Activated CD4-positive, alpha-beta T cell treated with anti-CD3 and anti-CD28 coated beads for 36 hours (primary cell): ENCODE measurements around the gene CD19. TPM values are rescaled to one million over a fixed set of nuclear protein-coding genes. Genes with fewer than 3 reads are reported as not detected.

Source experiments
- ATAC-seq: fragments of 200-7000 bp; cut with Tn5 transposase; one replicate; pipeline ENCODE4 v1.10.0; 2021; ENCODE audit warnings: mild to moderate bottlenecking, moderate library complexity
- CTCF ChIA-PET: fragments of 350-600 bp; sonication (Branson Sonifier 250); formaldehyde crosslinking; loops from one replicate; lab custom pipeline; 2021; ENCODE audit warnings: antibody characterized with exemption; lab: Charles Lee
- POLR2A ChIA-PET: fragments of 350-600 bp; sonication (Branson Sonifier 250); formaldehyde crosslinking; loops from one replicate; lab custom pipeline; 2021; ENCODE audit warnings: antibody characterized with exemption, inconsistent platforms; lab: Charles Lee
- DNase-seq: peaks from one replicate; pipeline ENCODE4 v3.0.0-alpha.2; 2020
- H3K27ac Mint-ChIP-seq: one replicate; pipeline ENCODE4 v1.8.0; 2021; ENCODE audit warnings: mixed read lengths
- H3K27me3 Mint-ChIP-seq: one replicate; pipeline ENCODE4 v1.8.0; 2021; ENCODE audit warnings: mixed read lengths
- H3K36me3 Mint-ChIP-seq: one replicate; pipeline ENCODE4 v1.8.0; 2021; ENCODE audit warnings: low read depth, mixed read lengths
- H3K4me1 Mint-ChIP-seq: one replicate; pipeline ENCODE4 v1.8.0; 2021; ENCODE audit warnings: mixed read lengths
- H3K4me3 Mint-ChIP-seq: one replicate; pipeline ENCODE4 v1.8.0; 2021; ENCODE audit warnings: mild to moderate bottlenecking, moderate library complexity, mixed read lengths
- H3K9me3 Mint-ChIP-seq: one replicate; pipeline ENCODE4 v1.8.0; 2021; ENCODE audit warnings: low read depth, mixed read lengths
- intact Hi-C, 2 experiments: fragments of 100-400 bp; cut with DNase I in 1 of 2; cut with micrococcal nuclease in 1 of 2; formaldehyde crosslinking; loops; one replicate each; pipeline versions ENCODE4 v1.14.2 to v1.15.1; 2022 to 2024; cut with DNase I, micrococcal nuclease
- total RNA-seq, 2 experiments: library from RNA; stranded (reverse); gene quantifications; one replicate each; pipeline ENCODE4 v1.2.3, GENCODE V29; 2021

CD19 gene
- total RNA-seq, 2 experiments from 2014 or later, result 0.74 to 0.80 TPM

DNA sequence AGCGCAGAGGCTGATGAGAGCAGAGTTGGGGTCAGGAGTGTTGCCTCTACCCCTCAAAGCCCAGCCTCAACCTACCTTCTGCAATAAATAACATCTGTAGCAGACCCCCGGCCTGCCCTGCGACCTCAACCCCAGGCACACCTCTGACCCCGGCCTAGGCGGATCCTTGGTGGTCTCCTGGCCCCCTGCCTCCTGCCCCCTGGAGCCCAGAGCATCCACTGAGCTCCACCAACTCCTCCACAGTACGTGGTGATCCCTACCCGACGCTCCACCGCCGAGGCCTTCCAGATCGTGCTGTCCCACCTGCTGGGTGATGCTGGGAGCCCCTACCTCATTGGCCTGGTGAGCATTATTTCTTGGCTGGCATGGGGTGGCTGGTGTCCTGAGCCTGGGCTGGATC is 51.2 kb downstream of the CD19 start:
- CTCF ChIA-PET, result interaction anchor here (0.5 to 1.3 kb wide), 2 partner anchors 12 to 25 kb away, joined by 3 read pairs; no protein-coding TSS in a partner anchor
- DNase-seq (no peak), ATAC-seq (no peak)
- POLR2A ChIA-PET, result no interaction called here
- Mint-ChIP-seq H3K9me3 (peaks cover 11% of the 10 kb centered on the region), H3K27ac (peak overlapping the region; percentile 76), H3K4me3 (no peak overlapping the region), H3K4me1 (peaks cover 35% of the 10 kb centered on the region), H3K27me3 (no peaks in the 10 kb centered on the region), H3K36me3 (peaks cover 63% of the 10 kb centered on the region)
- intact Hi-C loops, result no loop called here

DNA sequence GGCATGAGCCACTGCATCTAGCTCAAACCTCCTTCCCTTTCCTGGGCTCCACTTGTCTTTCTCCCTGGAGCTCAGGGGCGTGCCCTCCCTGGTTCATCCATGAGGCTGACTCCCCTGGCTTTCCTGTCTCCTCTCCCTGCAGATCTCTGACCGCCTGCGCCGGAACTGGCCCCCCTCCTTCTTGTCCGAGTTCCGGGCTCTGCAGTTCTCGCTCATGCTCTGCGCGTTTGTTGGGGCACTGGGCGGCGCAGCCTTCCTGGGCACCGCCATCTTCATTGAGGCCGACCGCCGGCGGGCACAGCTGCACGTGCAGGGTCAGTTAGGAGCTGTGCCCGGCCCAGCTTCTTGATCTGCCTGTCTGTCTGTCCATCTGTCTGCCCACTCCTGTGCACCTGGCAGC is 51.9 kb downstream of the CD19 start:
- Mint-ChIP-seq H3K27me3 (no peaks in the 10 kb centered on the region), H3K4me3 (peak overlapping the region; percentile 99), H3K36me3 (peaks cover 65% of the 10 kb centered on the region), H3K4me1 (peaks cover 34% of the 10 kb centered on the region), H3K27ac (peak overlapping the region; percentile 76), H3K9me3 (peaks cover 11% of the 10 kb centered on the region)
- intact Hi-C loops, result no loop called here
- ChIA-PET CTCF (interaction anchor here (1.3 kb wide), 1 partner anchor 24 kb away, joined by 3 read pairs; no protein-coding TSS in a partner anchor), POLR2A (no interaction called here)
- DNase-seq (no peak), ATAC-seq (no peak)

- intact Hi-C loops, result no loop called here
- POLR2A ChIA-PET, result no interaction called here
- no peak for ATAC-seq
Measured at GRCh38 chr16:28984091-28984490, 52.3 kb downstream of the CD19 start.

GRCh38 chr16:28984619-28985135 is 52.9 kb downstream of the CD19 start, which contains the start of gene LAT:
Gene LAT, plus strand, starts transcription at chr16:28985052. Its CDS starts 366 bp downstream, at chr16:28985418.
- Mint-ChIP-seq H3K9me3 (peaks cover 11% of the 10 kb centered on the region), H3K36me3 (peaks cover 75% of the 10 kb centered on the region), H3K27ac (peak within 1 kb of the TSS; percentile 89), H3K27me3 (no peaks in the 10 kb centered on the region), H3K4me3 (peak within 1 kb of the TSS; percentile 99), H3K4me1 (peaks cover 43% of the 10 kb centered on the region)
- ChIA-PET CTCF (no interaction called here), POLR2A (interaction anchor here (0.7 kb wide), 1 partner anchor 36 kb away, joined by 3 read pairs; no protein-coding TSS in a partner anchor)
- intact Hi-C loops, result loop anchor here in 1 of 2 experiments (5.0 kb wide), 1 partner anchor 88 kb away; no protein-coding TSS in a partner anchor
- ATAC-seq, result peak; percentile 67
- peak; percentile 87 for DNase-seq

More at GRCh38 chr16:28984091-28984490, 52.3 kb downstream of the CD19 start:
- Mint-ChIP-seq H3K36me3 (peaks cover 69% of the 10 kb centered on the region), H3K4me1 (peaks cover 38% of the 10 kb centered on the region), H3K27ac (peak overlapping the region; percentile 83), H3K27me3 (no peaks in the 10 kb centered on the region), H3K9me3 (peaks cover 11% of the 10 kb centered on the region), H3K4me3 (peak overlapping the region; percentile 99)
- no peak for DNase-seq
- CTCF ChIA-PET, result interaction anchor here (1.3 kb wide), 1 partner anchor 24 kb away, joined by 3 read pairs; no protein-coding TSS in a partner anchor

DNA sequence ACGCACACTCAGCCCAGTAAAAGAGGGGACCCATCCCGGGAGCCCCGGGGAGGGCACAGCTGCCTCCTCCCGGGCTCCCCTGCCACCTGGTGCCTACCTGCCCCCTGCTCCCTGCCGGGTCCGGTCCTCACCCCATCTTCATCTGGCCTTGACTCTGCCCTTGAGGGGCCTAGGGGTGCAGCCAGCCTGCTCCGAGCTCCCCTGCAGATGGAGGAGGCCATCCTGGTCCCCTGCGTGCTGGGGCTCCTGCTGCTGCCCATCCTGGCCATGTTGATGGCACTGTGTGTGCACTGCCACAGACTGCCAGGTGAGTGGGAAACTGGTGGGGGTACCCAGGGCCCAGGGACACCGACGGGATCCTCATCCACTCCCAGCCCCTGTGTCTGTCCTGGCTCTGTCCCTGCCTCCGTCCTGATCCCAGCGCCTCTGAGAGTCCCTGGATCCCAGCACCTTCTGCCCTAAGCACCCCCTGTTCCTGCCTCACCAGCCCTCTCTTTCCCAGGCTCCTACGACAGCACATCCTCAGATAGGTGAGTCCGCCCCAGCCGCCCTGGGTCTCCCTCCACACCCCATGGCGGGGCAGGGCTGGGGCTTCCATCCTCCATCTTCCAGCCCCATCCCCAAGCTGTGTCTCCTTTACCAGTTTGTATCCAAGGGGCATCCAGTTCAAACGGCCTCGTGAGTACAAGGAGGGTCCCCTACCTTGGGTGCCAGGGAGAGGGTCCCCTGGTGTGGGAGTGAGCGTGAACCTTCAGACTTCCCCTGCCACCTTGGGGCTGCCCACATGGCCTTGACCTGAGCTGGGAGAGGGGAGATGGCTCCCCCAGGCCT is 53.7 kb downstream of the CD19 start:
- intact Hi-C loops, result loop anchor here in 1 of 2 experiments (5.0 kb wide), 1 partner anchor 87 kb away; no protein-coding TSS in a partner anchor
- Mint-ChIP-seq H3K27me3 (no peaks in the 10 kb centered on the region), H3K4me3 (peak overlapping the region; percentile 99), H3K9me3 (peaks cover 11% of the 10 kb centered on the region), H3K27ac (peak overlapping the region; percentile 89), H3K4me1 (peaks cover 51% of the 10 kb centered on the region), H3K36me3 (peaks cover 82% of the 10 kb centered on the region)
- DNase-seq (peak; percentile 49), ATAC-seq (peak; percentile 7)
- ChIA-PET POLR2A (interaction anchor here (0.7 to 1.6 kb wide), 3 partner anchors 8 to 36 kb away, joined by 3 to 6 read pairs (median 3); no protein-coding TSS in a partner anchor), CTCF (interaction anchor here (0.6 to 5.4 kb wide), 4 partner anchors 8 to 110 kb away, joined by 3 to 32 read pairs (median 4); no protein-coding TSS in a partner anchor)

- peak overlapping the region; percentile 89 for H3K27ac Mint-ChIP-seq
- H3K4me3 Mint-ChIP-seq, result peak overlapping the region; percentile 99
- ATAC-seq (no peak), DNase-seq (no peak)
- peaks cover 11% of the 10 kb centered on the region for H3K9me3 Mint-ChIP-seq
- peaks cover 57% of the 10 kb centered on the region for H3K4me1 Mint-ChIP-seq
- H3K27me3 Mint-ChIP-seq, result no peaks in the 10 kb centered on the region
- ChIA-PET POLR2A (interaction anchor here (0.8 to 1.6 kb wide), 2 partner anchors 8 to 35 kb away, joined by 3 to 6 read pairs; no protein-coding TSS in a partner anchor), CTCF (interaction anchor here (0.7 to 5.4 kb wide), 4 partner anchors 8 to 50 kb away, joined by 3 to 32 read pairs (median 4); no protein-coding TSS in a partner anchor)
- intact Hi-C loops, result loop anchor here in 1 of 2 experiments (5.0 kb wide), 1 partner anchor 86 kb away; no protein-coding TSS in a partner anchor
- H3K36me3 Mint-ChIP-seq, result peaks cover 89% of the 10 kb centered on the region
Measured at GRCh38 chr16:28986046-28986445, 54.3 kb downstream of the CD19 start.

- peak overlapping the region; percentile 89 for H3K27ac Mint-ChIP-seq
- no peaks in the 10 kb centered on the region for H3K27me3 Mint-ChIP-seq
- DNase-seq, result peak; percentile 45
- intact Hi-C loops, result loop anchor here in 1 of 2 experiments (5.0 kb wide), 1 partner anchor 86 kb away; no protein-coding TSS in a partner anchor
- H3K36me3 Mint-ChIP-seq, result peaks cover 88% of the 10 kb centered on the region
- ChIA-PET POLR2A (interaction anchor here (0.8 to 2.0 kb wide), 3 partner anchors 9 to 34 kb away, joined by 3 to 6 read pairs (median 6); no protein-coding TSS in a partner anchor), CTCF (interaction anchor here (0.7 to 5.4 kb wide), 5 partner anchors 9 to 89 kb away, joined by 3 to 32 read pairs (median 5); no protein-coding TSS in a partner anchor)
- peaks cover 11% of the 10 kb centered on the region for H3K9me3 Mint-ChIP-seq
- peak overlapping the region; percentile 99 for H3K4me3 Mint-ChIP-seq
- H3K4me1 Mint-ChIP-seq, result peaks cover 61% of the 10 kb centered on the region
- ATAC-seq, result no peak
Measured at GRCh38 chr16:28986492-28986891, 54.7 kb downstream of the CD19 start.

- CTCF ChIA-PET, result interaction anchor here (0.6 to 5.4 kb wide), 4 partner anchors 10 to 88 kb away, joined by 3 to 32 read pairs (median 6); no protein-coding TSS in a partner anchor
- intact Hi-C loops, result loop anchor here in 1 of 2 experiments (5.0 kb wide), 1 partner anchor 85 kb away; no protein-coding TSS in a partner anchor
- Mint-ChIP-seq H3K27me3 (no peaks in the 10 kb centered on the region), H3K27ac (peak overlapping the region; percentile 89), H3K4me3 (peak overlapping the region; percentile 99), H3K36me3 (peaks cover 87% of the 10 kb centered on the region), H3K4me1 (peaks cover 68% of the 10 kb centered on the region), H3K9me3 (peaks cover 6% of the 10 kb centered on the region)
- POLR2A ChIA-PET, result interaction anchor here (0.9 to 2.0 kb wide), 4 partner anchors 20 to 745 kb away, joined by 3 to 11 read pairs (median 6); no protein-coding TSS in a partner anchor
- ATAC-seq (no peak), DNase-seq (no peak)
Measured at GRCh38 chr16:28987170-28987853, 55.5 kb downstream of the CD19 start.
